IMR-90 (cell line): ENCODE data around the gene SPSB4. TPM values are rescaled to one million over a fixed set of nuclear protein-coding genes. Genes with fewer than 3 reads are reported as not detected.
"Not testable (repeated sequence)": the region's sequence is repeated elsewhere in the genome, so short reads cannot be mapped to it uniquely, and the experiment has no call there.

Experiments
- ATAC-seq: fragments of 200-7000 bp; cut with Tn5 transposase; 2 replicates; pipeline ENCODE4 v1.9.1; 2020; ENCODE audit warnings: low read depth, mild to moderate bottlenecking, moderate library complexity
- BruUV-seq: library from RNA; stranded (reverse); fragments of 400-500 nt; replicated peaks from 2 replicates; lab custom pipeline; 2021; lab: Mats Ljungman, UMichigan
- CTCF ChIA-PET: fragments of 300-600 bp; formaldehyde crosslinking; extraction: SDS; loops from one replicate; lab custom pipeline; 2021; ENCODE audit warnings: antibody characterized with exemption; lab: Yijun Ruan, JAX
- POLR2A ChIA-PET: fragments of 300-600 bp; sonication (Branson Sonifier 250); formaldehyde crosslinking; loops from one replicate; lab custom pipeline; 2022; ENCODE audit warnings: antibody characterized with exemption; ENCODE audit not compliant: unreplicated experiment; lab: Charles Lee
- DNase-seq: peaks from one replicate; pipeline ENCODE4 v3.0.0; 2013
- H2AFZ ChIP-seq: replicated peaks from 2 replicates; pipeline ENCODE3; 2013; ENCODE audit warnings: low read length, mild to moderate bottlenecking; ENCODE audit not compliant: poor library complexity
- H2AK5ac ChIP-seq: 2 replicates; pipeline ENCODE4 v1.6.1; 2013; ENCODE audit warnings: low read depth, low read length, inconsistent platforms
- H2AK9ac ChIP-seq: replicated peaks from 2 replicates; pipeline ENCODE3; 2013; ENCODE audit warnings: mild to moderate bottlenecking, low read depth, low read length, moderate library complexity; ENCODE audit not compliant: poor library complexity
- H2BK120ac ChIP-seq: 2 replicates; pipeline ENCODE4 v1.6.1; 2013; ENCODE audit warnings: low read depth, low read length, inconsistent platforms
- H2BK15ac ChIP-seq: 3 replicates; pipeline ENCODE4 v1.6.1; 2013; ENCODE audit warnings: low read depth, low read length, inconsistent platforms
- H2BK20ac ChIP-seq: 2 replicates; pipeline ENCODE4 v1.6.1; 2013; ENCODE audit warnings: low read depth, mild to moderate bottlenecking, inconsistent platforms, low read length, moderate library complexity
- H2BK5ac ChIP-seq: 2 replicates; pipeline ENCODE4 v1.6.1; 2013; ENCODE audit warnings: mild to moderate bottlenecking, low read depth, low read length, inconsistent platforms; ENCODE audit not compliant: poor library complexity, severe bottlenecking
- H3K14ac ChIP-seq: replicated peaks from 2 replicates; pipeline ENCODE4 v1.6.1; 2013; ENCODE audit warnings: low read depth, low read length, inconsistent platforms
- H3K18ac ChIP-seq: 2 replicates; pipeline ENCODE4 v1.6.1; 2013; ENCODE audit warnings: low read depth, low read length, control low read depth
- H3K23ac ChIP-seq: 2 replicates; pipeline ENCODE4 v1.6.1; 2013; ENCODE audit warnings: low read depth, low read length, inconsistent platforms
- H3K27ac ChIP-seq: 2 replicates; pipeline ENCODE4 v1.5.1; 2013; ENCODE audit warnings: mild to moderate bottlenecking, control low read depth, low read length; ENCODE audit not compliant: insufficient read depth
- H3K27me3 ChIP-seq: 2 replicates; pipeline ENCODE4 v1.6.1; 2013; ENCODE audit warnings: low read length; ENCODE audit not compliant: control insufficient read depth, insufficient read depth
- H3K36me3 ChIP-seq: 2 replicates; pipeline ENCODE4 v1.6.1; 2013; ENCODE audit warnings: low read length, mixed read lengths; ENCODE audit not compliant: control insufficient read depth, insufficient read depth
- H3K4ac ChIP-seq: 2 replicates; pipeline ENCODE4 v1.6.1; 2013; ENCODE audit warnings: low read depth, low read length, inconsistent platforms
- H3K4me1 ChIP-seq: 2 replicates; pipeline ENCODE4 v1.6.1; 2013; ENCODE audit warnings: low read length, mixed read lengths; ENCODE audit not compliant: control insufficient read depth, insufficient read depth
- H3K4me2 ChIP-seq: 2 replicates; pipeline ENCODE4 v1.6.1; 2013; ENCODE audit warnings: low read depth, mild to moderate bottlenecking, control low read depth, low read length, moderate library complexity
- H3K4me3 ChIP-seq: 2 replicates; pipeline ENCODE4 v1.5.1; 2013; ENCODE audit warnings: low read depth, mild to moderate bottlenecking, control low read depth, low read length, moderate library complexity; ENCODE audit not compliant: insufficient read depth
- H3K56ac ChIP-seq: 2 replicates; pipeline ENCODE4 v1.6.1; 2013; ENCODE audit warnings: low read length, inconsistent platforms; ENCODE audit not compliant: insufficient read depth; ENCODE audit errors: extremely low read depth
- H3K79me1 ChIP-seq, 2 experiments: 2 replicates each; pipeline ENCODE4 v1.6.1; 2013; ENCODE audit warnings: low read length in 2 of 2, inconsistent platforms in 1 of 2, low read depth in 1 of 2
- H3K9ac ChIP-seq: 2 replicates; pipeline ENCODE4 v1.6.1; 2013; ENCODE audit warnings: low read depth, low read length, control low read depth
- H3K9me1 ChIP-seq: 2 replicates; pipeline ENCODE4 v1.6.1; 2013; ENCODE audit warnings: low read length, inconsistent platforms; ENCODE audit not compliant: insufficient read depth
- H3K9me3 ChIP-seq: 2 replicates; pipeline ENCODE4 v1.6.1; 2013; ENCODE audit warnings: low read length; ENCODE audit not compliant: control insufficient read depth, insufficient read depth
- H4K20me1 ChIP-seq: 2 replicates; pipeline ENCODE4 v1.6.1; 2013; ENCODE audit warnings: low read length, inconsistent platforms; ENCODE audit not compliant: insufficient read depth
- H4K5ac ChIP-seq: 2 replicates; pipeline ENCODE4 v1.6.1; 2013; ENCODE audit warnings: mild to moderate bottlenecking, low read depth, low read length, control low read depth
- H4K8ac ChIP-seq, 2 experiments: 2 replicates each; pipeline ENCODE4 v1.6.1; 2013; ENCODE audit warnings: low read depth in 2 of 2, low read length in 2 of 2, control low read depth in 1 of 2, inconsistent platforms in 1 of 2
- H4K91ac ChIP-seq: 2 replicates; pipeline ENCODE4 v1.6.1; 2013; ENCODE audit warnings: low read depth, low read length, inconsistent platforms; ENCODE audit not compliant: insufficient read depth
- CHD1 ChIP-seq: IDR thresholded peaks from 2 replicates; pipeline ENCODE4 v1.6.1; 2012; ENCODE audit warnings: low read depth, low read length, improper control_type of control experiment
- MAZ ChIP-seq: IDR thresholded peaks from 2 replicates; pipeline ENCODE4 v1.6.1; 2012; ENCODE audit warnings: low read depth, mild to moderate bottlenecking, low read length, improper control_type of control experiment, moderate library complexity, borderline replicate concordance
- RCOR1 ChIP-seq: IDR thresholded peaks from 2 replicates; pipeline ENCODE4 v1.6.1; 2012; ENCODE audit warnings: mild to moderate bottlenecking, low read length, improper control_type of control experiment; ENCODE audit not compliant: insufficient replicate concordance
- SMC3 ChIP-seq: fragments of 150-350 bp; IDR thresholded peaks from 2 replicates; pipeline ENCODE4 v1.6.1; 2016; ENCODE audit warnings: low read depth, mild to moderate bottlenecking, antibody characterized with exemption, low read length, moderate library complexity
- WGBS, 2 experiments: methylation state at CpG; one replicate each; pipeline versions ENCODE4 v1.1.5 to v1.1.7; 2013; ENCODE audit warnings: missing lambda C conversion rate in 2 of 2; ENCODE audit not compliant: insufficient read length in 1 of 2; ENCODE audit errors: extremely low coverage in 2 of 2; 5-methylcytosine and 5-hydroxymethylcytosine counted together
- dilution Hi-C: fragments of 300-500 bp; cut with HindIII; formaldehyde crosslinking; loops from one replicate; pipeline ENCODE4 v1.14.3; 2018; ENCODE audit warnings: low sequenced_read_pairs; ENCODE audit not compliant: unreplicated experiment
- in situ Hi-C: fragments of 300-500 bp; cut with MboI; formaldehyde crosslinking; loops from 3 replicates; pipeline ENCODE4 v1.14.3; 2019; ENCODE audit warnings: low sequenced_read_pairs, inconsistent platforms, mixed read lengths
- intact Hi-C: fragments of 100-400 bp; cut with micrococcal nuclease; formaldehyde crosslinking; loops from 2 replicates; pipeline ENCODE4 v1.10.0; 2022
- polyA plus RNA-seq, 3 experiments: library from polyadenylated mRNA; depleted of rRNA; stranded (reverse); fragments of >200 nt; gene quantifications; 2 replicates each; pipeline ENCODE4 v1.2.3, GENCODE V29; 2012; ENCODE audit warnings: low replicate concordance in 1 of 3
- total RNA-seq: library from RNA; depleted of rRNA; stranded (reverse); fragments of >200 nt; gene quantifications from 2 replicates; pipeline ENCODE4 v1.2.3, GENCODE V29; 2012
- TF ChIP-seq, protein P1 (sequence below): fragments of 150-350 bp; IDR thresholded peaks from 2 replicates; pipeline ENCODE4 v1.6.1; 2017; ENCODE audit warnings: mild to moderate bottlenecking, antibody characterized with exemption, low read length, low read depth

SPSB4 gene
- total and polyA plus RNA-seq, 2 of the 4 experiments (the other 2 are of a cell fraction): not detected

DNA sequence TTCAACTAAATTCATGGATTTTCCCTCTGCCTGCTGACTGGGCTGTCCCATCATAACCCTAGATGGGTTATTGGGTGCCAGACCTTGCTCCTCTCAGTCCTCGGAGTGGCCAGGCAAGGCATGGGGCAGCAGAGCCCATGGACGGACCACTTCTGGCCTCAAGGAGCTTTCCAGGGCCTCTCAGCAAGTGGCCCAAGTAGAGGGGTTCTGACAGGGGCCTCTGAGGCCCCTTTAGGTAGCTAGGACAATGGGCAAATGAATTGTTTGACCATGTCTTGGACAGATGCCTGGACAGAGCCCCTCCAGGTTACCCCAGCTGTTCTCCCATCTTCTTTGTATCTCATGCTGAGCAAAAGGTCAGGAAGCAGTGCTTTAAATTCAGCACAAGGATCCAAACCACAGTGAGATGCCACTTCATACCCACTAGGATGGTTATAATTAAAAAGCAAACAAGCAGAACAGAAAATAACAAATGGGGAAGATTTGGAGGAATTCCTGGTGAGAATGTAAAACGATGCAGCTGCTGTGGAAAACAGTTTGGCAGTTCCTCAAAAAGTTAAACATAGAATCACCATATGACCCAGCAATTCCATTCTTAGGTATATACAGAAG is 61.6 kb downstream of the SPSB4 start:
- Histone ChIP-seq H2BK5ac (no peak overlapping the region), H3K4me3 (no peak overlapping the region), H3K9ac (no peak overlapping the region), H2BK15ac (no peak overlapping the region), H3K23ac (no peak overlapping the region), H4K20me1 (no peaks in the 10 kb centered on the region), H4K5ac (no peak overlapping the region), H3K4ac (no peak overlapping the region), H3K9me3 (no peaks in the 10 kb centered on the region), H4K8ac (no peak overlapping the region), H2BK20ac (no peak overlapping the region), H3K27me3 (peaks cover 10% of the 10 kb centered on the region), H3K79me1 (no peaks in the 10 kb centered on the region), H3K27ac (no peak overlapping the region), H2BK120ac (no peak overlapping the region), H4K91ac (no peak overlapping the region), H3K9me1 (no peaks in the 10 kb centered on the region), H3K4me2 (no peak overlapping the region), H2AK9ac (no peak overlapping the region), H3K36me3 (no peaks in the 10 kb centered on the region), H3K18ac (no peak overlapping the region), H3K56ac (no peak overlapping the region), H2AK5ac (no peak overlapping the region), H3K4me1 (peaks cover 1% of the 10 kb centered on the region; the same call in 1 of the 2 replicates), H3K14ac (no peak overlapping the region), H2AFZ (no peak overlapping the region)
- no peak for DNase-seq
- intact Hi-C loops: no loop called here
- no TSS peak for BruUV-seq
- CTCF ChIA-PET: no interaction called here
- in situ Hi-C loops: no loop called here
- WGBS, 2 experiments: no CpG with 5 or more reads among the region's 3 CpGs
- TF ChIP-seq RCOR1 (no peak), CHD1 (no peak), MAZ (no peak), SMC3 (no peak)
- TF ChIP-seq, protein P1, sequence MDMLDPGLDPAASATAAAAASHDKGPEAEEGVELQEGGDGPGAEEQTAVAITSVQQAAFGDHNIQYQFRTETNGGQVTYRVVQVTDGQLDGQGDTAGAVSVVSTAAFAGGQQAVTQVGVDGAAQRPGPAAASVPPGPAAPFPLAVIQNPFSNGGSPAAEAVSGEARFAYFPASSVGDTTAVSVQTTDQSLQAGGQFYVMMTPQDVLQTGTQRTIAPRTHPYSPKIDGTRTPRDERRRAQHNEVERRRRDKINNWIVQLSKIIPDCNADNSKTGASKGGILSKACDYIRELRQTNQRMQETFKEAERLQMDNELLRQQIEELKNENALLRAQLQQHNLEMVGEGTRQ: no peak
- dilution Hi-C loops: no loop called here
- POLR2A ChIA-PET: no interaction called here
- no peak for ATAC-seq

DNA sequence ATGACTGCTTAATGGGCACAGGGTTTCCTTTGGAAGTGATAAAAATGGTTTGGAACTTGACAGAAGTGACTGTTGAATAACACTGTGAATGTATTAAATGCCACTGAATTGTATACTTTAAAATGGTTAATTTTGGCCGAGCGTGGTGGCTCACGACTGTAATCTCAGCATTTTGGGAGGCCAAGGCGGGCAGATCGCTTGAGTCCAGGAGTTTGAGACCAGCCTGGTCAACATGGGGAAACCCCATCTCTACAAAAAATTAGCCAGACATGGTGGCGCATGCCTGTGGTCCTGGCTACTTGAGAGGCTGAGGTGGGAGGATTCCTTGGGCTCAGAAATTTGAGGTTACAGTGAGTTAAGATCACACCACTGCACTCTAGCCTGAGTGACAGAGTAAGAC is 62.5 kb downstream of the SPSB4 start:
- H2BK15ac ChIP-seq, H3K23ac ChIP-seq, H3K9me3 ChIP-seq, H3K4ac ChIP-seq, in situ Hi-C loops, H3K4me2 ChIP-seq, POLR2A ChIA-PET, H4K8ac ChIP-seq, H3K18ac ChIP-seq, H4K91ac ChIP-seq, H3K79me1 ChIP-seq, H3K27ac ChIP-seq, H2AK5ac ChIP-seq, H3K4me3 ChIP-seq, intact Hi-C loops, H2BK120ac ChIP-seq, DNase-seq, H3K27me3 ChIP-seq, ATAC-seq, H3K4me1 ChIP-seq, H3K14ac ChIP-seq, H3K9ac ChIP-seq, dilution Hi-C loops, H2AFZ ChIP-seq, H3K36me3 ChIP-seq, H2AK9ac ChIP-seq, BruUV-seq, H3K56ac ChIP-seq, H2BK20ac ChIP-seq, H4K5ac ChIP-seq, H4K20me1 ChIP-seq, H3K9me1 ChIP-seq, H2BK5ac ChIP-seq, CTCF ChIA-PET: not testable (repeated sequence)
- 61% methylated on average over 4 of the region's 6 CpGs; no CpG with 5 or more reads in 1 of the 2 experiments for WGBS, 2 experiments
